Gastrocnemius medialis (tissue), 4 donors: ENCODE measurements around the gene BBS2. TPM values are rescaled to one million over a fixed set of nuclear protein-coding genes. Genes with fewer than 3 reads are reported as not detected.

Experiments
- ATAC-seq, 2 donors: fragments of 150-250 bp; one replicate each; pipeline ENCODE4 v1.9.1; 2016
- DNase-seq, 2 donors: peaks; one replicate each; pipeline ENCODE4 v3.0.0-alpha.2; 2019
- H3K27ac ChIP-seq, 4 donors: fragments of 200-600 bp; sonication (generic); 1 replicate in 1 of 4; 2 replicates in 3 of 4; pipeline ENCODE4 v1.5.1; 2016 to 2018; ENCODE audit warnings: mild to moderate bottlenecking in 2 of 4, moderate library complexity in 1 of 4
- H3K27me3 ChIP-seq, 3 donors: fragments of 200-600 bp; sonication (generic) in 2 of 3; 1 replicate in 1 of 3; 2 replicates in 2 of 3; pipeline versions ENCODE4 v1.5.1 to v1.6.0; 2016 to 2019; ENCODE audit warnings: mild to moderate bottlenecking in 1 of 3, moderate library complexity in 1 of 3
- H3K36me3 ChIP-seq, 2 donors: fragments of 200-600 bp; sonication (generic) in 1 of 2; one replicate each; pipeline ENCODE4 v1.5.1; 2017 to 2018
- H3K4me1 ChIP-seq, 2 donors: fragments of 200-600 bp; sonication (generic) in 1 of 2; one replicate each; pipeline ENCODE4 v1.5.1; 2016 to 2017; ENCODE audit warnings: mild to moderate bottlenecking in 2 of 2
- H3K4me3 ChIP-seq, 4 donors: fragments of 200-600 bp; sonication (generic) in 3 of 4; 1 replicate in 1 of 4; 2 replicates in 3 of 4; pipeline ENCODE4 v1.5.1; 2016 to 2019; ENCODE audit warnings: mild to moderate bottlenecking in 2 of 4
- H3K9me3 ChIP-seq, 3 donors: fragments of 200-600 bp; sonication (generic) in 2 of 3; 1 replicate in 1 of 3; 2 replicates in 2 of 3; pipeline ENCODE4 v1.5.1; 2016 to 2019
- POLR2A ChIP-seq, 2 donors: fragments of 450-650 bp; IDR thresholded peaks; one replicate each; pipeline ENCODE4 v1.6.1; 2017; ENCODE audit warnings: antibody characterized with exemption in 2 of 2, mild to moderate bottlenecking in 2 of 2, moderate library complexity in 2 of 2
- in situ Hi-C, 4 donors: fragments of 200-750 bp; cut with MboI; loops; one replicate each; pipeline versions ENCODE4 v1.15.0 to v1.8.0; 2017; ENCODE audit warnings: low sequenced_read_pairs in 4 of 4
- intact Hi-C: fragments of 100-400 bp; cut with DNase I; formaldehyde crosslinking; loops from one replicate; pipeline ENCODE4 v1.15.1; 2023; ENCODE audit warnings: low total_unique reads
- total RNA-seq, 4 donors: library from RNA; depleted of rRNA; stranded (reverse); fragments of >200 nt; gene quantifications; one replicate each; pipeline versions ENCODE4 v1.1.0 to v1.2.3, GENCODE V29; 2016
- TF ChIP-seq, protein P1 (sequence below), 5 experiments: fragments of 450-650 bp in 3 of 5; fragments of 200-600 bp in 2 of 5; sonication (generic) in 2 of 5; IDR thresholded peaks in 4 of 5; conservative IDR thresholded peaks in 1 of 5; 1 replicate in 4 of 5; 2 replicates in 1 of 5; pipeline ENCODE4 v1.5.1; 2016 to 2019; ENCODE audit warnings: antibody characterized with exemption in 5 of 5, mild to moderate bottlenecking in 3 of 5, moderate library complexity in 3 of 5

Gene BBS2
- total RNA-seq, 4 donors from 2014 or later = 25.2 to 52.0 (median 28.6) TPM

DNA sequence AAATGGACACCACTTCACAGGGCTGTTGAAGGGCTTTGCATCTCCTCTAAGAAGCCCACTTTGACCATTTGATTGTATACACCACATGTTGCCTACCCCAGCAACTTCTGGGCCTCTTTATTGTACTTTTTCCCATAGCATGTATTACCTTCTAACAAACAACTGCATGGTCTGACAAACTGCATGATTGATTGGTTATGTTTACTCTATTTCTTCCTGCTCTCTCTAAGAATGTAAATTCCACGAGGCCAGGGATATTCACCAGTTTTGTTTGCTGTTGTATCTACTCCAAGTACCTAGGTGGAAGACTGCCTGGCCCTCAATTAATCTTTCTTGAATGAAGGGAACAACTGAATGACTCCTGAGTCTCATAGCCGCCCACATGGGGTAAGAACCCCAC is 22.2 kb upstream of the BBS2 start:
- no peak overlapping the region for H3K4me3 ChIP-seq
- no peak for TF ChIP-seq POLR2A (IDR thresholded peaks at IDR 0.05)
- TF ChIP-seq, protein P1, sequence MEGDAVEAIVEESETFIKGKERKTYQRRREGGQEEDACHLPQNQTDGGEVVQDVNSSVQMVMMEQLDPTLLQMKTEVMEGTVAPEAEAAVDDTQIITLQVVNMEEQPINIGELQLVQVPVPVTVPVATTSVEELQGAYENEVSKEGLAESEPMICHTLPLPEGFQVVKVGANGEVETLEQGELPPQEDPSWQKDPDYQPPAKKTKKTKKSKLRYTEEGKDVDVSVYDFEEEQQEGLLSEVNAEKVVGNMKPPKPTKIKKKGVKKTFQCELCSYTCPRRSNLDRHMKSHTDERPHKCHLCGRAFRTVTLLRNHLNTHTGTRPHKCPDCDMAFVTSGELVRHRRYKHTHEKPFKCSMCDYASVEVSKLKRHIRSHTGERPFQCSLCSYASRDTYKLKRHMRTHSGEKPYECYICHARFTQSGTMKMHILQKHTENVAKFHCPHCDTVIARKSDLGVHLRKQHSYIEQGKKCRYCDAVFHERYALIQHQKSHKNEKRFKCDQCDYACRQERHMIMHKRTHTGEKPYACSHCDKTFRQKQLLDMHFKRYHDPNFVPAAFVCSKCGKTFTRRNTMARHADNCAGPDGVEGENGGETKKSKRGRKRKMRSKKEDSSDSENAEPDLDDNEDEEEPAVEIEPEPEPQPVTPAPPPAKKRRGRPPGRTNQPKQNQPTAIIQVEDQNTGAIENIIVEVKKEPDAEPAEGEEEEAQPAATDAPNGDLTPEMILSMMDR (IDR thresholded peaks at IDR 0.05 in 4 of 5, conservative IDR thresholded peaks at IDR 0.05 in 1 of 5) = no peak
- DNase-seq (no peak), ATAC-seq (no peak)
- no peaks in the 10 kb centered on the region for H3K9me3 ChIP-seq
- intact Hi-C loops = no loop called here
- no peaks in the 10 kb centered on the region for H3K27me3 ChIP-seq
- no peak overlapping the region for H3K27ac ChIP-seq
- in situ Hi-C loops = no loop called here
- H3K4me1 ChIP-seq = no peaks in the 10 kb centered on the region
- H3K36me3 ChIP-seq = no peaks in the 10 kb centered on the region

DNA sequence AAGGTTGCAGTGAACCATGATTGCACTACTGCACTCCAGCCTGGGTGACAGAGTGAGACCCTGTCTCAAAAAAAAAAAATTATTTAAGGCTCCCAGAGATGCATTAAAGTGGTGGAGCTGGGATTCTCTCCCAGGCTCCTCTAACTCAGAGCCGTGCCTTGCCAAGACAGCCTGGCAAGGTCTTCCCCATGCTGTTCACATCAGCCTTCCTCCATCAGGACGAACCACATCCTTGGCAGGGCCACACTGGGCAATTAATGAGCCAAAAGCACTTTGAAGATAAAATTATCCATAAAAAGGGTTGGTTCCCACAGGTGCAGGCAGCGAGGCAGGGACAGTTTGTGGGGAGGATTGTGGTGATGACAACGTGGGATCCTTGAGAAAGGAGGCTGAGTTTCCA is 19.8 kb upstream of the BBS2 start:
- Histone ChIP-seq H3K27ac (no peak overlapping the region), H3K9me3 (no peaks in the 10 kb centered on the region), H3K4me3 (no peak overlapping the region), H3K27me3 (no peaks in the 10 kb centered on the region), H3K4me1 (no peaks in the 10 kb centered on the region), H3K36me3 (no peaks in the 10 kb centered on the region)
- ATAC-seq (no peak), DNase-seq (no peak)
- intact Hi-C loops = loop anchor here (5.0 kb wide), 1 partner anchor 607 kb away; no protein-coding TSS in a partner anchor
- no peak for TF ChIP-seq POLR2A (IDR thresholded peaks at IDR 0.05)
- TF ChIP-seq, protein P1 (IDR thresholded peaks at IDR 0.05 in 4 of 5, conservative IDR thresholded peaks at IDR 0.05 in 1 of 5) = no peak
- in situ Hi-C loops = no loop called here

- Histone ChIP-seq H3K27ac (no peak overlapping the region), H3K36me3 (no peaks in the 10 kb centered on the region), H3K9me3 (no peaks in the 10 kb centered on the region), H3K4me1 (no peaks in the 10 kb centered on the region), H3K27me3 (no peaks in the 10 kb centered on the region), H3K4me3 (no peak overlapping the region)
- ATAC-seq (no peak), DNase-seq (no peak)
- intact Hi-C loops = loop anchor here (5.0 kb wide), 1 partner anchor 606 kb away; no protein-coding TSS in a partner anchor
- TF ChIP-seq, protein P1 (IDR thresholded peaks at IDR 0.05 in 4 of 5, conservative IDR thresholded peaks at IDR 0.05 in 1 of 5) = no peak
- in situ Hi-C loops = no loop called here
Measured at GRCh38 chr16:56538331-56538730, 18.5 kb upstream of the BBS2 start.

GRCh38 chr16:56534847-56535383 is 15.1 kb upstream of the BBS2 start:
- H3K36me3 ChIP-seq = no peaks in the 10 kb centered on the region
- H3K27me3 ChIP-seq = no peaks in the 10 kb centered on the region
- H3K9me3 ChIP-seq = no peaks in the 10 kb centered on the region
- in situ Hi-C loops (no loop called here), intact Hi-C loops (loop anchor here (5.0 kb wide), 1 partner anchor 603 kb away; no protein-coding TSS in a partner anchor)
- H3K27ac ChIP-seq = no peak overlapping the region
- DNase-seq (no peak), ATAC-seq (no peak)
- H3K4me1 ChIP-seq = no peaks in the 10 kb centered on the region
- H3K4me3 ChIP-seq = no peak overlapping the region
- TF ChIP-seq, protein P1 (IDR thresholded peaks at IDR 0.05 in 4 of 5, conservative IDR thresholded peaks at IDR 0.05 in 1 of 5) = no peak
- TF ChIP-seq POLR2A (IDR thresholded peaks at IDR 0.05) = no peak

DNA sequence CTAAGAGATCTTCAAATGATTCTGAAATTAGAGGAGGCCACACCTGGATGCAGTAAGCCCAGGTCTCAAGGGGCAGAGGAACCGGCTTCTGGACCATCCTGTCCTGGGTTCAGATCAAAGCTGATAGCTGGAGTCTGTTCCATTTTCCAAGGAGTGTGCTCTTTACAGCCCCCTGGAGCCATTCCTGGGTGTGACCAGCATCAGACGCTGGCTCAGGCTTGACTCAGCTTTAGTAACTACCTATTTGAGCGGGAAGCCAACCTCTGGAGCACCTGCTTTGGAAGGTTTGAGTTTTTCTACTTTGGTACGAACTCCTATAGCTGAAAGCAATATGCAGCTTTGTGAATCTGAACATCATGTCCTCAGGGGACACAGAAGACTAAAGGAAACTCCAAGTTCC is 12.9 kb upstream of the BBS2 start:
- in situ Hi-C loops (no loop called here), intact Hi-C loops (no loop called here)
- H3K4me1 ChIP-seq = no peaks in the 10 kb centered on the region
- no peaks in the 10 kb centered on the region for H3K36me3 ChIP-seq
- no peak overlapping the region for H3K4me3 ChIP-seq
- no peak for ATAC-seq
- no peak for DNase-seq
- H3K27me3 ChIP-seq = no peaks in the 10 kb centered on the region
- TF ChIP-seq, protein P1 (IDR thresholded peaks at IDR 0.05 in 4 of 5, conservative IDR thresholded peaks at IDR 0.05 in 1 of 5) = no peak
- no peak for TF ChIP-seq POLR2A (IDR thresholded peaks at IDR 0.05)
- H3K9me3 ChIP-seq = no peaks in the 10 kb centered on the region
- no peak overlapping the region for H3K27ac ChIP-seq
